GM12891 (cell line): ENCODE results near the gene DHRSX.
"Not testable (repeated sequence)": the region's sequence is repeated elsewhere in the genome, so short reads cannot be mapped to it uniquely, and the experiment has no call there.

ENCODE experiments used
- PAX5 ChIP-seq: IDR thresholded peaks from 2 replicates; pipeline ENCODE4 v1.6.1; 2011; ENCODE audit warnings: low read length, moderate library complexity, mild to moderate bottlenecking; ENCODE audit not compliant: insufficient read depth, severe bottlenecking
- POLR2A ChIP-seq: IDR thresholded peaks from 2 replicates; pipeline ENCODE4 v1.6.1; 2011; ENCODE audit warnings: low read depth, low read length, control low read depth
- POLR2AphosphoS5 ChIP-seq: IDR thresholded peaks from 2 replicates; pipeline ENCODE4 v1.6.1; 2011; ENCODE audit warnings: low read depth, low read length, control low read depth
- POU2F2 ChIP-seq: IDR thresholded peaks from 2 replicates; pipeline ENCODE4 v1.6.1; 2011; ENCODE audit warnings: low read depth, mild to moderate bottlenecking, control low read depth, low read length, moderate library complexity
- SPI1 ChIP-seq: IDR thresholded peaks from 2 replicates; pipeline ENCODE4 v1.6.1; 2011; ENCODE audit warnings: low read depth, low read length, control low read depth
- TAF1 ChIP-seq: IDR thresholded peaks from 2 replicates; pipeline ENCODE4 v1.6.1; 2011; ENCODE audit warnings: low read depth, low read length, control low read depth

- not testable (repeated sequence) for TF ChIP-seq TAF1, POLR2A, POLR2AphosphoS5, SPI1, POU2F2, PAX5
Observed at GRCh38 chrX:2270783-2271182, 230.0 kb downstream of the DHRSX start.
